ENCODE results near the gene IGSF21.

The IGSF21 gene

DNA sequence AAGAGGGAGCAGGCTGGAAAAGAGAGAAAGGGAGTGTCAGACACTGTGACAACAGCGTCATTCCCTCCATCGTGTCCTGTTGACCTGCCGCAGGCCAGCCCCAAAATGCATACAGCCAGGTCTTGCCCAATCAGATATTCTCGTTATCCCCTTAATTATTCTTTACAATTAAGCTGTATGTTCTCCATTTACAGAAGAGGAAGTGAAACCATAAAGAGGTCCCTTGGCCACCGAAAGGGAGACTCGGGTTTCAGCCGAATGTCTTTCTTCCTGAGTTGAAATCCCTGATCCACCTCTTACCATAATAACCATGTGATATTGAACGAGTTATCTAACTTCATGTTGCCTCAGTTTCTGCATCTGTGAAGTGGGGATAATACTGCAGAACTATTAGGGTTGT lies 70.5 kb downstream of the IGSF21 start:
- DNase-seq (ENCODE audit: low spot score) = no peak

DNA sequence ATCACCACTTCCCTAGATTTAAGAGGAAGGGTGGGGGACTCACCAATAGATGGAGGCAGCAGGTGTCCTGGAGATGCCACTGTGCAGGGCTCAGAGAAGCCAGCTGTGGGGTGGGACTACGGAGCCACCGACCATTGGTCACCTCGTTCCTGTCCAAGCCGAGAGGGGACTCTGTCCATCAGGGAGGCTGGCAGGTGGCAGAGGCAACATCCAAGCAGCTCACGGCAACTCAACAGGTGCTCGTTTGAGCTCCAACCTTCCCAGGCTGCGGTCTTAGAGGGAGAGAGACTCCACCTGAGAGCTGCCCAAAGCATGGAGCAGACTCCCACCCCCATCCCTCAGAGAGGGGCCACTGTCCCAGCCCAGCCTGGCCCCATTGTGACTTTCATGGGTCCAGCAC lies 71.4 kb downstream of the IGSF21 start:
- DNase-seq (ENCODE audit: low spot score) = no peak

DNA sequence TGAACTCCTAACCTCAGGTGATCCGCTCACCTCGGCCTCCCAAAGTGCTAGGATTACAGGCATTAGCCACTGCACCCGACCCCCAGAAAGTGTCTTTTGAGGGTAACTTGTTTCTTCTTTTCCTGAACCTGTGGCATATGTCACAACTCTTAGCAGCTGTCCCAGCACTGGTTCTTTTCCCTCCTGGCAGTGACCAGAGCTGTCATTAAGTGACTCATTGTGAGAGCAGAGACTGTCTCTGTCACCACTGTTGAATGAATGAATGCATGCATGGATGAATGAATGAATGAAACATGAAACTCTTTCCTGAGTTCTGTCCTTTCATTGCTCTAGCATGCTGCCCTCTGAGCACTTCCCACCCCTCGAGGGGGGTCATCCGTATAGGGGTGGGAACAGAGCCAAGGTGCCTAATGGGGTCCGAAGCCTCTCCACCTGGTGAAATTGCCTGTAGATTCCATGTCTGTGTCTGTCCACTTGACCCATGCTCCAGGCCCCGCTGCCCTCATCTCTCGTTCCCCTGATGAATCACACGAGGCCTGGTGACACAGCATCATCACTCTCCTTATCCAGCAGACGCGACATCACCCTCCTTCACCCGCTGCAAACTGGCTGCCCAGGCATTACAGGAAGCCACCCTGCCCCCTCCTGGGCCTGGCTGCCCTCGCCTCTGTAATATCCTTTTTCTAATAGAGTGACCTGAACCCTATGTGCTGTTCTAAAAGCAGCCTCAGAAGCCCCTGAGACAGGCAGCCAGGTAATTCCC lies 75.0 kb downstream of the IGSF21 start:
- no peak for DNase-seq (ENCODE audit: low spot score)

DNA sequence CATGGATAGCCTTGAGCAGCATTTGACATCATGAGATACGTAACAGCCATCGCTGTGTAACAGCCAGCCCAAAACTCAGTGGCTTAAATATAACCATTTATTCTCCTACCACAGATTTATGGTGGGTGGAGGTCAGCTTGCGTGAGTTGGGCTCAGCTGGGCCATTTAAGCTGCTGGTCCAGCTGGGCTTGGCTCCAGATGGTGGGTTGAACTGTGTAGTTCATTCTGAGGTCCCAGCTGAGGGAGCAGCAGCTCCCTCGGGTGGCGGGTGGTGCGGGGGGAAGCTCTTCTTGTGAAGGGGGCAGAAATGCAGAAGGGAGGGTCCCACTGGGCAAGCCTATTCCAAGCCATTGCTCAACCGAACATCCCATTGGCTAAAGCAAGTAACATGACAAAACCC lies 75.9 kb downstream of the IGSF21 start:
- no peak for DNase-seq (ENCODE audit: low spot score)

- no peak for DNase-seq (ENCODE audit: low spot score)
These were observed 79.5 kb downstream of the IGSF21 start for GRCh38 chr1:18187054-18187453.

DNA sequence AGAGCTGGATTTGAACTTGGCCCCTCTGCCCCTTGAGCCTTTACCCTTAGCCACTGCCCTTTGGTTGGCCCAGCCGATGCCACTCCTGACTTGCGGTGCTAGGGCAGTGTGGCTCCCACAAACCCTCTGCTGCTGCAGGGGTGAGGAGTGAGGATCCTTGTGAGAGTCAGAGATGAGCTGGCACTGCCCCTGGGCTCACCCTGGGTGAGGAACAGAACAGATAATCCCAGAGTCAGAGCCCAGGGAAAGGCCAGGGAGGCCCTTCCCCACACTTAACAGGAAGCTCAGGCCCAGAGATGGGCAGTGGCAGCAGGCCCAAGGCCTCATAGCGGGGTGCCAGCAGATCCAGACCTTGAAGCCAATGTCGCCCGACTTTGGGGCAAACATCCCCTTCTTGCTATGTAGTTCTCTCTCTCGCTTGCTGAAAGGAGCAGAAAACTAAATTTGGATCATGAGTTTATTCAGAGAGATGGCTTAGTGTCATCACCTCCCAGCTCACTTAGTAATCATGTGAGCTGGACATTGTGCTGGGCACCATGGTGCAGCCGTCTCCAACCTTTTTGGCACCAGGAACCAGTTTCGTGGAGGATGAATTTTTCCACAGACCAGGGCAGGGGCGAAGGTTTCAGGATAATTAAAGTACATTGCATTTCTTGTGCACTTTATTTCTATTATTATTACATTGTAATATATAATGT lies 81.4 kb downstream of the IGSF21 start:
- DNase-seq (ENCODE audit: low spot score) = no peak

DNA sequence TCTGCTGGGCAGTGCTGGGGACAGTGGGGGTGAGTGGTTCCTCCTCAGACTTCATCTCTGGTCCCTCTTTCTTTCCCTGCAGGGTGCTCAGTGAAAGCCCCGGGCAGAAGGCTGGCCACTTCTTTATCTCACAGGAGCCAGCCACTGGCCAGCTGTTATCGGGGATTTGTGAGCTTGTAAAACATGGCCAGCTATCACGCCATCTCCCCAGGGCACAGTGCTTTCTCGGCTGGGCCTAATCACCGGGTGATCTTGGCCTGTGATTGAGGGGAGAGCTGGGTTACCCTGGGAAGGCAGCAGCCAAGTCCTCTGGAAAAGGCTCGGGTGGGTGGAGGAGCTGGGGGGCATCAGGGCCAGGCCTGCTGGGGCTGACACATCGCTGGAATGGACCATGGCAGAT lies 83.0 kb downstream of the IGSF21 start:
- DNase-seq (ENCODE audit: low spot score) = no peak

DNA sequence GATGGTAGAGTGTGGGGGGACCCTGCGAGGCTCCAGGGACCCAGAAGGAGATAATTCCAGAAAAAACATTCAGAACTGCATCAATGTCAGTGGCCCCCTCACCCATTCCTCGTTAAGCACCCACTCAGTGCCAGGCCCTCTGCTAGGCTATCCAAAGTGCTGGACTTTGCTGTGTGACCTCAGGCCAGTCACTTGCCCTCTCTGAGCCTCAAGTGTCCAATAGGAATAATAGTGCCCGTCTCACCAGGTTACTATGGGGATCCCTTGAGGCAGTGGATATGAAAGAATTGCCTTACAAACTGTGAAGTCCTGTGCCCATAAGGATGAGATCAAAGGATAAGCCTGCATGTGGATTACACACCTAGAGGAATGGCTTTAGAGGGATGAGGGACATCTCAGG lies 83.4 kb downstream of the IGSF21 start:
- DNase-seq (ENCODE audit: low spot score) = no peak

DNA sequence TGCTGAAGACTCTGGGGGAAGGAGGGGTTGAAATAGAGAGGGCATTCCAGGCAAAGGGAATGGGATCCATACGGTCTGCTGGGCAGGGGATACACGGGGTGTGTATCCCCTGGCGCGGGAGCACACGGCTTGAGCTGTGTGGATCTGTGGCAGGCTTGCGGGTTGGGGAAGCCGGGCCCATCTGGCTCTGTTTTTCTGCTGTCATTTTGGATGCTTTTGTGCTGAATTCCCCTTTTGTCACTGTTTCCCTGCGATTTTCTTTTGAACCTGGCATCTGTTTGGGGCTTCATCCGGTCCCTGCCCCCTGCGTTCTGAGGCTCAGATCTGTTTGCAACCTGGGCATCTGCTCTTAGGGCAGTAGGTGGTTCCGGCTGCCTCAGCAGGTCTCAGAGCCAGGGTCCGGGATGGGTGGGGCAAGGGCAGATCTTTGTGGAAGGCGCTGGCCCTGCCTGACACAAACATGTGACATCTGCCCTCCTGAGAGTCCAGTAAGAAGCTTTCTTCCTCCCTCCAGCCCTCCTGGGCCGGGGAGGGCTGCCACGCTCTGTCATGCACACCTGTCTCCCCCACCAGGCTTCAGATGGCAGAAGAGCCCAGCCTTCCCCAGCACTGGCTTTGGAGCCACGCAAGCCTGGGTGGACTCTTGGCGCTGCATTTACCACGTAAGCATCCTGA lies 84.0 kb downstream of the IGSF21 start:
- DNase-seq (ENCODE audit: low spot score) = no peak

DNA sequence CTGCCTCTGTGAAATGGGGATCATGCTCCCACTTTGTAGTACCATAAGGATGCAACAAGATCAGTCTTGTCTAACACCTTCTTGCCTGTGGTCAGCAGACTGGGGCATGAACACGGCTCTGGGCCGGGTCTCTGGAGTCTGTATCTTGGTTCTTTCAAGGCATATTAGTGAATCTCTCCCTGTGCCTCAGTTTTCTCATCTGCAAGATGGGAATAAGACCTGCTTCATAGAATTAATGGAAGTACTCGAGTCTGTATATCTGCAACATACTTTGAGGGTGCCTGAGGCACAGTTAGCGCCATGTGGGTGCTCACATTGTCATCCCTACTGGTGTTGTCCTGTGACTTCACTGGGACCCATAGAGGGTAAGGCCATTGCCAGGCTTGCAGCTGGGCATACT lies 84.6 kb downstream of the IGSF21 start:
- DNase-seq (ENCODE audit: low spot score) = no peak

DNA sequence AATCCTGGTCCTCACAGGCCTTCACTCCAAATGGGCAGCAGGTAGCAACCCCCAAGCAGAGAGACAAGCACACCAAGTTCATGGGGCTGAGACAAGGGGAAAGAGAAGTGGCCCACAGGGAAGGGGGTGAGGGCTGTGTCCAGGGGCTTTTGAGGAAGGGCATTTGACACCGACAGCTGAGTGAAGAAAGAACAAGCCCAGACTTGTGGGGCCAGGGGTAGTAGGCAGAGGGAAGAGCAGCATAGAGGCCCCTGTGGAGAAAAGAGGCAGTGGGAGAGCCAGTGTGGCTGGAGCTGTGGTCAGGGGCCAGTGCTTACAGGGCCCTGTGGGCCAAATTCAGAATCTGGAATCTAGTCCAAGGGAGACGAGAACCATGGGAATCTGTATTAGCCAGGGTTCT lies 85.4 kb downstream of the IGSF21 start:
- DNase-seq (ENCODE audit: low spot score) = no peak

DNA sequence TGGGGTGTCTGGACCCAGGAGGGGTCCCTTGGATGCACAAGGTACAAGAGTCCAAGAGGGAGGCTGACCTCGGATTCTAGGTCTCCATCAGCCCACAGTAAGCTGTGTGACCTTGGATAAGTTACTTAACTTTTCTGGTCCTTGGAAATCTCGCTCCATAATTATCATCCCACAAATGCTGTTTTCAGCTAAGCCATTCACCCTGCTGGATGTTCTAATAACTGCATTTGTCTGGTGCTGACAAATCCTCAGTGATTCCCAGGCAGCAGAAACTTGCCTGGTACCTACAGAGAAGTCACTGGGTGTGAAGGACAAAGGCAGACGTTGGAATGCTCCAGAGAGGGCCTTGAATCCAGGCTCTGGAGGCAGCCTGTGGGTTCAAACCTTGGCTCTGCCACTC lies 89.7 kb downstream of the IGSF21 start:
- DNase-seq (ENCODE audit: low spot score) = no peak

DNA sequence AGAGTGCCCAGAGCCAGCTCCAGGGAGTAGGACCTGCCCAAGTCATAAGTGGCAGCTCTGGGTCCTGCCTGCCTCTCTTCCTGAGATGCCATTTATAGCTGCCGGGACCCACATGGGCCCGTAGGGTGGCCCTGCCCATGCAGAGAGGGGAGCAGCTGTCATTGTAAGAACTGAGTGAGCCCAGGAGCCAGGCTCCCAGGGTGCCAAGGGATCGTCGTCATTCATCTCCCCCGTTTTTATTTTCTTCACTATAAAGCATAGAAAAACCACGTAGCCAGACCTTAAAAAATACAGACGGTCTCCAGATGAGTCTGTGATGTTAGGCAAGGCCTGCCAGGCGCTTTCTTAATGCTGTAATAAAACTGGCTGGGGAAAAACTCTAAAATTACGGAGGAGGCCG lies 90.7 kb downstream of the IGSF21 start:
- no peak for DNase-seq (ENCODE audit: low spot score)

DNA sequence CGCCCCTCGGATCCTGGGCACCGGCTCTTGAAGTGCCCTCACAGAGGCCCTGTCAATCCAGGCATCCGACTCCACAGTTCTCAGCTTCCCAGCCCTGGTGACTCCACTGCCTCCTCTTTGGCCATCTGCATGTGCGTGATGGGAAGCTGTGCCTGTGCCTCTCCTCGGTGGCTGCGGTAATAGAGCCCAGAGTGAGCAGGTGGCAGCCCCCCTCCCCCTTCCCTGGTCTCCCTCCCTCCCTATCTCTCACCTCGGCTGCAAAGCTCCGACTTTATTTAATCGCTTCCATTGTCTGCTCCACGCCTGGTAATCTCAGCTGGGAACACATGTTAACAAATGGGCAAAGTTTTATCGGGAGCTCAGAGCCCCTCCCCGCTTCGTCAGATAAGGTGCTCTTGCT lies 91.9 kb downstream of the IGSF21 start:
- no peak for DNase-seq (ENCODE audit: low spot score)

DNA sequence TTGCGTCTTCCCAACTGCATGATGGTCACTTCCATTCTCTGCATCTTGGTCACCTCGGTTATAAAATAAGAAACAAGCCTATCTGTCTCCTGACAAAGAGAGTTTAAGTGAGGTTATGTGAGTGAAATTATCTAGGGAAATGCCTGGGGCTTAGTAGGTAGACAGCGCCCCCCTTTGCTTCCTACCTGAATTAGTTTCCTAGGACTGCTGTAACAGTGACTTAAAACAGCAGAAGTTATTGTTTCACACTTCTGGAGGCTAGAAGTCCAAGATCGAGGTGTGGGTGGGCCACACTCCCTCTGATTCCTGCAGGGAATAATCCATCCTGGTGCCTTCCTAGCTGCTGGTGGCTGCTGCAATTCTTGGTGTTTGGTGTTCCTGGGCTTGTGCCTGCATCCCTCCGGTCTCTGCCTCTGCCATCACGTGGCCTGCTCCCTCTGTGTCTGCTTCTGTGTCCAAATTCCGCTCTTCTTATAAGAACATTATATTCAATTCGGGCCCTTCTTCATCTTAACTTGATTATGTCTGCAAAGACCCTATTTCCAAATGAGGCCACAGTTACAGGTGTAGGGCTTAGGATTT lies 92.6 kb downstream of the IGSF21 start:
- DNase-seq (ENCODE audit: low spot score) = no peak

GRCh38 chr1:18200918-18201317 lies 93.3 kb downstream of the IGSF21 start:
- no peak for DNase-seq (ENCODE audit: low spot score)

GRCh38 chr1:18201997-18202719 lies 94.6 kb downstream of the IGSF21 start:
- DNase-seq (ENCODE audit: low spot score) = no peak

DNA sequence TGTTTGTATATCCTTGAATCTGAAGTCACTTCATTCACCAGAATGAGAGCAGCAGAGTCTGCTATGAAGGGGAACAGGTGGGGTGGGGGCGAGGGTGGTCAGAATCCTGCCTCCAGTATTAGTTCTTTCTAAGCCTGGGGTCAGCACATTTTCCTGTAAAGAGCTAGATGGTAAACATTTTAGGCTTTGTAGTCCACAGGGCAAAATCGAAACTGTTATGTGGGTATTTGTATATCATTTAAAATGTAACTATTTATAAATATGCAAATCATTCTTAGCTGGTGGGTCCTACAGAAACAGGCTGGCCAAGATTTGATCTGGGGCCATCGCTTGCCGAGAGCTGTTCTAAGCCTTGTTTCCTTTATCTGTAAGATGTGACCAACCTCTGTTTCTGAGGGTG lies 96.0 kb downstream of the IGSF21 start:
- no peak for DNase-seq (ENCODE audit: low spot score)

- DNase-seq (ENCODE audit: low spot score) = no peak
These were observed 97.0 kb downstream of the IGSF21 start for GRCh38 chr1:18204575-18204974.

GRCh38 chr1:18205319-18205718 lies 97.7 kb downstream of the IGSF21 start:
- no peak for DNase-seq (ENCODE audit: low spot score)

DNA sequence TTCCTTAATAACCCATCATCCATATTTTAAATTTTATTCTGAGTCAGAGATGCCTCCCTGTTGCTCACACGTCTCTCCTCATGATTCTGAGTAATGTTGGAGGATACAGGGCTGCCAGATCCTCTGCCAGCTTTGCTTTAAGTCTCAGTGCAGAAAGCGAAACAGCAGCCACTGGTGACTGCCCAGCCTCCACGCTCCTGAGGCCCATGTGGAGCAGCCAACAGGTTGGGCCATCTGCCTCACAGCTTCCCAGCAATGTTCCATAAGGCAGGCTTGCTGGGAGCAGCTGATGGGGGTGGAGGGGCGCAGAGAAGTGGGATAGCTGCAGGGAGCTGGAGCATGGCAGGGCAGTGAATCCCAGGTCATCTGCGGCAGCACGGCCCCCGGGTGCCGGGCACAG lies 104.2 kb downstream of the IGSF21 start:
- DNase-seq (ENCODE audit: low spot score) = no peak

- no peak for DNase-seq (ENCODE audit: low spot score)
These were observed 109.9 kb downstream of the IGSF21 start for GRCh38 chr1:18217398-18218043.

All from hematopoietic multipotent progenitor cell treated with erythropoietin and hydrocortisone succinate and interleukin-3 and kit ligand, for 17 days (in vitro differentiated cells).